ENCODE measurements around the gene WSB1.

WSB1 gene

DNA sequence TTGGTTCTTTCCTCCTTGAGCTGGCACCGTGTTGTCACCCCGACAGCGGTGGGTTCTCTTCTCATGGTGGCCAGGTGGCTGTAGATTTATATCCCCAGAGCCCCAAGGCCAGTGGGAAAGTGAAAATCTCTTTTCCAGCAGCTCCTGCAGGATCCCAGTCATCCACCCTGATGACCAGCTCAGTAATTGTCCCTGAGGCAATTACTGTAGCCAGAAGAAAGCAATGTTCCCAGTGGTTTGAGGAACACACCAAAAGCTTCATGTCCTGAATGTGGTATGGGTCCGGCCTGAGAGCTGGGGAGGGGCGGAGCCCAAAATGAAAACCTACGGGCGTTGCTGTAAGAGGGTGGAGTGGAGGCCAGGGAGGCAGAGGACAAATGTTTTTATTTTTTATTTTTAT is 69.0 kb downstream of the WSB1 start:
- no peak for DNase-seq

- DNase-seq, result no peak
Observed at GRCh38 chr17:27363326-27363725, 69.4 kb downstream of the WSB1 start.
